Activated naive CD8-positive, alpha-beta T cell (primary cell): Measurements from ENCODE around the gene PRSS50.
"Not testable (repeated sequence)": the region's sequence is repeated elsewhere in the genome, so short reads cannot be mapped to it uniquely, and the experiment has no call there.

Experiments
- H3K27ac Mint-ChIP-seq: one replicate; pipeline ENCODE4 v1.8.0; 2021; ENCODE audit warnings: mixed read lengths
- H3K27me3 Mint-ChIP-seq: one replicate; pipeline ENCODE4 v1.8.0; 2021; ENCODE audit warnings: mixed read lengths
- H3K36me3 Mint-ChIP-seq: one replicate; pipeline ENCODE4 v1.8.0; 2021; ENCODE audit warnings: mixed read lengths
- H3K4me1 Mint-ChIP-seq: one replicate; pipeline ENCODE4 v1.8.0; 2021; ENCODE audit warnings: low read depth, mixed read lengths
- H3K4me3 Mint-ChIP-seq: one replicate; pipeline ENCODE4 v1.8.0; 2021; ENCODE audit warnings: mild to moderate bottlenecking, mixed read lengths
- H3K9me3 Mint-ChIP-seq: one replicate; pipeline ENCODE4 v1.8.0; 2021; ENCODE audit warnings: low read depth, mixed read lengths

The PRSS50 gene

DNA sequence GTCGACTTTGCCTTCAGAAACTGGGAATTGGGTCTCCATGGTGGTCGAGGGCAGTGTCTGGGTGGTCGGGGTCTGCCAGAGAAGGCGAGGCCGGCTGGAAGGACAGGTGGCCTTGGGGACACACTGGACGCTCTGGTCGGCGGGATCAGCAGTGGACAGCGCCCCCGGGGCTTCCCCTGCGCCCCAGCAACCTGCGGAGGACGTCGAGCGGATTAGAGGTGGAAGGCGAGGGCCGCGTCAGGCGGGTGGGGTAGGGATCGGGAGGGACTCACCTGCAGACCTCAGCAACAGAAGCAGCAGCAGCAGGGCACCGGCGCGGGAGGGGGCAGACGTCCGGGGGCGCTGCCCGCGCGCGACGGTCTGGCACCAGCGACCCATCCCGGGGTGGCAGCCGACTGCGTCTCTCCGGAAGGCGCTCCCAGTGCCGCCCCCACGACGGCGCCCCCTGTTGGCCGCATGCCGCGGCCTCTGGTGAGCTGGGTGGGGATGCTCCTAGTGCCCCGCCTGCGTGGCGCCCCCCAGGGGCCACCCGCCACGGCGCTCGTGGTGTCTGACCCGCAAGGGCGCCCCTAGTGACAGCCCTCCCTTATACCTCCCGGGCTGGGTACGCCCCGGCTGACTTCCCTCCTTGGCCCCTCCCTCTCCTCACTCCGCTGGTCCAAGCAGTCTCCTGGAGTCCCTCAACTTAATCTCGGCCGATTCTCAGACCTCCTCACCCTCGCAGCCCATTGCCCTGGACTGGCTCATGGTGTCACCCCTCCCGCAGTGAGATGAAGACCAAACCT is at the start of gene PRSS50:
PRSS50 (minus strand) TSS at position 423 of the 785 bp plus-strand sequence; CDS start at position 378, 45 bp downstream.
- no peaks in the 10 kb centered on the region for H3K9me3 Mint-ChIP-seq
- no peaks in the 10 kb centered on the region for H3K4me1 Mint-ChIP-seq
- H3K27me3 Mint-ChIP-seq, result peaks cover 10% of the 10 kb centered on the region
- H3K27ac Mint-ChIP-seq, result no peak within 1 kb of the TSS
- H3K36me3 Mint-ChIP-seq, result no peaks in the 10 kb centered on the region
- no peak within 1 kb of the TSS for H3K4me3 Mint-ChIP-seq

- peaks cover 23% of the 10 kb centered on the region for H3K36me3 Mint-ChIP-seq
- peaks cover 33% of the 10 kb centered on the region for H3K9me3 Mint-ChIP-seq
- no peaks in the 10 kb centered on the region for H3K4me1 Mint-ChIP-seq
- H3K27me3 Mint-ChIP-seq, result peaks cover 4% of the 10 kb centered on the region
- no peak overlapping the region for H3K27ac Mint-ChIP-seq
- no peak overlapping the region for H3K4me3 Mint-ChIP-seq
These were observed 46.5 kb upstream of the PRSS50 start for GRCh38 chr3:46764206-46764605.

DNA sequence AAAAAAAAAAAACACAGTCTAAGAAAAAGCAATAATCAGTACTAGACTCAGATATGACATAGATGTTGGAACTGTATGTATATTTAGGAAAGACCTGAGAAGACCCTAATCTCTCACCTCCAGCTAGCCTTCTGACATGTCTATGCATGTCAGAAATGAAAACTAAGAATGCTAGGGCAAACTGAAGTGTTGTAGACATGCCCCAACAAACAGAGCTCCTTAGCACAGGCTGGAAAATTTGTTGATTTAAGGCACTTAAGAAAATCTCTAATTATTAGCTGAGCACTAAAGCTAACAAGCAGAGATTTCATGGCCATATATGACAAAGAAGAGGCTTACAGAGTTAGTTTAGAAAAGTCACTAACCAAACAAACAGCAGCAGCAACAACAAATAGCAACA is 45.5 kb upstream of the PRSS50 start:
- H3K27ac Mint-ChIP-seq, result no peak overlapping the region
- H3K4me1 Mint-ChIP-seq, result no peaks in the 10 kb centered on the region
- peaks cover 25% of the 10 kb centered on the region for H3K36me3 Mint-ChIP-seq
- H3K4me3 Mint-ChIP-seq, result no peak overlapping the region
- peaks cover 5% of the 10 kb centered on the region for H3K27me3 Mint-ChIP-seq
- H3K9me3 Mint-ChIP-seq, result peaks cover 32% of the 10 kb centered on the region

DNA sequence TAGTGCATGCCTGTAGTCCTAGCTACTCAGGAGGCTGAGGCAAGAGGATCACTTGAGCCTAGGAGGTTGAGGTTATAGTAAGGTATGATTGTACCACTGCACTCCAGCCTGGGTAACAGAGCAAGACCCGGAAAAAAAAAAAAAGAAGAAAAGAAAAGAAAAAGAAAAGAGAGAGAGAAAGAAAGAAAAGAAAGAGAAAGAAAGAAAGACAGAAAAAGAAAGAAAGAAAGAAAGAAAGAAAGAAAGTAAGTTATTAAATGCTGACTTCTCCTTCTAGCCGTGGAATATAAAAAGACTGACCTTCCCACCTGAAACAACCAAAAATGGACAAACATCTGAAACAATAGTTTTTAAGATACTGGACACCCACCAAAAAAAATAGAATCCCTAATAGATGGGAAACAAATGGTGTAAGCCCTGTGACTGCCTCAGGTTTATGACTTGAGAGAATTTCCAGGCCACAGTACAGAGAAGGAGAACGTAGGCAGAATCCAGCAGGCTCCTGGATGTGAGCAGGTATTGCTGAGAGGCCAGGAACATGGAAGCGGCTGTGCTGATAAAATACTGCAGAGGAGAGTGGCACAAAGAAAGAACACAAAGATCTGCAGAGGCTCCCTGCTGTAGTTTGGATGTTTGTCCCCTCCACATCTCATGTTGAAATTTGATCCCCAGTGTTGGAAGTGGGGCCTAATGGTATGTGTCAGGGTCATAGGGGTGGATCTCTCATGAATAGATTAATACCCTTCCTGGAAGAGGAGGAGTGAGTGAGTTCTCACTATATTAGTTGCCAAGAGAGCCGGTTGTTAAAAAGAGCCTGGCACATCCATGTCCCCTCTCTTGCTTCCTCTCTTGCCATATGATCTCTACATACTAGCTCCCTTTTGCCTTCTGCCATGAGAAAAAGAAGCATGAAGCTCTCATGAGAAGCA is 41.8 kb upstream of the PRSS50 start:
- Mint-ChIP-seq H3K36me3 (peaks cover 14% of the 10 kb centered on the region), H3K27ac (no peak overlapping the region), H3K27me3 (peaks cover 5% of the 10 kb centered on the region), H3K4me3 (no peak overlapping the region), H3K4me1 (no peaks in the 10 kb centered on the region), H3K9me3 (peaks cover 16% of the 10 kb centered on the region)

GRCh38 chr3:46756642-46757041 is 39.0 kb upstream of the PRSS50 start:
- H3K27me3 Mint-ChIP-seq, result peaks cover 2% of the 10 kb centered on the region
- no peaks in the 10 kb centered on the region for H3K9me3 Mint-ChIP-seq
- H3K4me3 Mint-ChIP-seq, result no peak overlapping the region
- H3K36me3 Mint-ChIP-seq, result peaks cover 3% of the 10 kb centered on the region
- H3K4me1 Mint-ChIP-seq, result peaks cover 9% of the 10 kb centered on the region
- H3K27ac Mint-ChIP-seq, result no peak overlapping the region

DNA sequence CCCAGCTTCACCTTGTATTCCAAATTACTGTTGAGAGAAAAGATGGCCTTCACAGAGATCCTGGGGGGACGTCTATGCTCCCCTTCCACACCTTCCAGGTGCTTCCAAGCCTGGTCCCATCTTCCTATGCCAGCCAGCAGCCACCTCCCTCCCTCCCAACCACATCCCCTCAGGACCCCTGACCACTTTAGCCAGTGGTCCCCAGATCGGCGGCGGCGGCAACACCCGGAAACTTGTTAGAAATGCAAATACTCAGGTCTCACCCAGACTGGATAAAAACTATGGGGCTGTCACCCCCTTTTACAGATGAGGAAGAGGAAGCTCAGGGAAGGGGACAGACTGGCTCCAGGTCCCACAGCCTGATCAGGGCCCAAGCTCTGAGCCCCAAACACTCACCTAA is 38.0 kb upstream of the PRSS50 start:
- H3K27ac Mint-ChIP-seq, result no peak overlapping the region
- peaks cover 2% of the 10 kb centered on the region for H3K27me3 Mint-ChIP-seq
- no peak overlapping the region for H3K4me3 Mint-ChIP-seq
- no peaks in the 10 kb centered on the region for H3K9me3 Mint-ChIP-seq
- peaks cover 3% of the 10 kb centered on the region for H3K36me3 Mint-ChIP-seq
- peaks cover 9% of the 10 kb centered on the region for H3K4me1 Mint-ChIP-seq

- not testable (repeated sequence) for H3K4me3 Mint-ChIP-seq, H3K27ac Mint-ChIP-seq, H3K9me3 Mint-ChIP-seq, H3K4me1 Mint-ChIP-seq, H3K36me3 Mint-ChIP-seq, H3K27me3 Mint-ChIP-seq
These were observed 35.5 kb upstream of the PRSS50 start for GRCh38 chr3:46753127-46753526.

- Mint-ChIP-seq H3K4me3 (no peak overlapping the region), H3K9me3 (no peaks in the 10 kb centered on the region), H3K4me1 (peaks cover 9% of the 10 kb centered on the region), H3K27me3 (no peaks in the 10 kb centered on the region), H3K36me3 (no peaks in the 10 kb centered on the region), H3K27ac (no peak overlapping the region)
These were observed 32.9 kb upstream of the PRSS50 start for GRCh38 chr3:46750555-46751038.

DNA sequence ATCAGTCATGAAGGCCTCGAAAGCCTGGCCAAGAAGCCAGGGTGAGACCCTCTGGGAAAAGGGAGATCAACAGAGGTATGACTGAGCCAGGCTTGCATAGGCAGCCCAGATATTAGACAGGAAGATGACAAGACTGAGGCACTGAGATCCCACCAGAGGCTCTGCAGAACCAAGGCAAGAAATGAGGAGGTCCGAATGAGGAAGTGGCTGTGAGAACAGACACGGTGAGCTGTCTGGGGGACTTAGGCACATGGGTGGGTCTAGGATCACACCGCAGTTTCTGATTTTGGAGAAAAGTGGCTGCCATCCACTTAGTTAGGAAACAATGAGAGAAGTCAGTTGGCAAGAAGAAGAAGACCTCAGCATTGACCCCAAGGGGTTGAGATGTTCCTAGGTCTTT is 31.5 kb upstream of the PRSS50 start:
- no peaks in the 10 kb centered on the region for H3K9me3 Mint-ChIP-seq
- H3K27me3 Mint-ChIP-seq, result no peaks in the 10 kb centered on the region
- H3K4me1 Mint-ChIP-seq, result peaks cover 9% of the 10 kb centered on the region
- no peaks in the 10 kb centered on the region for H3K36me3 Mint-ChIP-seq
- no peak overlapping the region for H3K4me3 Mint-ChIP-seq
- H3K27ac Mint-ChIP-seq, result no peak overlapping the region

DNA sequence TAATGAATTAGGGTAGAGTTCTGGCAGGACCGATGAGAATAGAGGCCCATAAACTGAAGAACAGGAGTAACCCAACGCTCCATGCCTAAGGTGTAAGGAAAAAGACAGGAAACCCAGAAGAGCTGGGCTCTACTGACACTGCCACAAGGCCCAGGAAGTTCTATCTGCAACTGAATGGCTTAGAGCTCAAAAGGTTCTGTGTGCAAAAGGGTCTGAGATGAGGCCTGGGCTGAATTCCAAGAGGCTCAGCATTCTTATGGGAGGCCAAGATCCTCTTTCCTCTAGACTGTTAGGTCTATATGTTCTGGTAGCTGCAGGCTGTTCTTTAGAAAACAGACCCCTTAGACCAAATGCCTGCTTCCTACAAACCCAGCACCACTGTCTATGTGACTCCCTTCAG is 30.5 kb upstream of the PRSS50 start:
- no peak overlapping the region for H3K27ac Mint-ChIP-seq
- H3K4me3 Mint-ChIP-seq, result no peak overlapping the region
- no peaks in the 10 kb centered on the region for H3K27me3 Mint-ChIP-seq
- H3K36me3 Mint-ChIP-seq, result no peaks in the 10 kb centered on the region
- peaks cover 5% of the 10 kb centered on the region for H3K4me1 Mint-ChIP-seq
- H3K9me3 Mint-ChIP-seq, result no peaks in the 10 kb centered on the region

DNA sequence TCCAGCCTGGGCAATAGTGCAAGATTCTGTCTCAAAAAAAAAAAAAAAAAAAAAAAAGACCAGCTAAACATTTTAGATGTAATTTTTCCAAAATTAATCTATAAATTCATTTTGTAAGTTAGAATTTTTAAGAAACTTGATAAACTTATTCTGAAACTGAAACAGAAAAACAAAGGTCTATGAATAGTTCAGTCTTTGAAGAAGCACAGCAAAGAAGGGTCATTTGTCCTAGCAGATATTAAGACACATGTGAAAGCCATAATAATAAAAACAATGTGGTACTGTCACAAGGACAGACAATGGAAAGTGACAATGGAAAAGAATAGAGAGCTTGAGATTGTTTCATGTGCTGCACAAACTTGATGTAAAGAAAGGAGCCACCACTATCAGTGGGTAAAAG is 29.0 kb upstream of the PRSS50 start:
- Mint-ChIP-seq H3K27ac (no peak overlapping the region), H3K9me3 (no peaks in the 10 kb centered on the region), H3K27me3 (no peaks in the 10 kb centered on the region)

DNA sequence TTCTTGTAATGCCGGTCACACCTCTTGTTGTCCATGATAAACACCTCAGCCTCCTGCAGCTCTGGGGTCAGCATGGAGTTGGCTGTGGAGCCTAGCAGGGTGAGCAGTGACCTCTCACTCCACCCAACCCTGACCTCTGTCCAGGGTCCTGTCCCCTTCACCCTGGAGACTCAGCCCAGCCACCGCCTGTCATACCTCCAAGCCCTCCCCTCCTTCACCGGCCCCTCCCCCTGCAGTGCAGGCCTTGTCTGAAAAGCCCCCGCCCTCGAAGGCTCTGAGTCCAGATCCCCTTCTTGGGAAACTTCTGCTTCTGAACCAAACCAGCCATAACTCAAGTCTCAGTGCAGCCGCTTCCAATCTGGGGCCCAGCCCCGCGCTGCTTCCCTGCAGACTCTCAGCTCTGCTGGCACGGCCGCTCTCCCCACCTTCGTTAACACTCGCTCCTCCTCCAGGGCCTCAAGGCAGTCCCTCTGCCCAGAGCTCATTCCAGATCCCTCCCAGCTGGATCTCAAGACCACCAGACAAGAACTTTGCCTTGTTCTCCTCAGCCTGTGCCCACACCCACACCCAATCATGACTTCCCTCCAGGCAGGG is 25.4 kb upstream of the PRSS50 start:
- H3K9me3 Mint-ChIP-seq, result no peaks in the 10 kb centered on the region
- H3K27me3 Mint-ChIP-seq, result no peaks in the 10 kb centered on the region
- H3K4me1 Mint-ChIP-seq, result no peaks in the 10 kb centered on the region
- H3K27ac Mint-ChIP-seq, result no peak overlapping the region
- no peak overlapping the region for H3K4me3 Mint-ChIP-seq
- no peaks in the 10 kb centered on the region for H3K36me3 Mint-ChIP-seq

More for the DNA sequence above, 29.0 kb upstream of the PRSS50 start:
- Mint-ChIP-seq H3K4me1 (no peaks in the 10 kb centered on the region), H3K36me3 (no peaks in the 10 kb centered on the region), H3K4me3 (no peak overlapping the region)

DNA sequence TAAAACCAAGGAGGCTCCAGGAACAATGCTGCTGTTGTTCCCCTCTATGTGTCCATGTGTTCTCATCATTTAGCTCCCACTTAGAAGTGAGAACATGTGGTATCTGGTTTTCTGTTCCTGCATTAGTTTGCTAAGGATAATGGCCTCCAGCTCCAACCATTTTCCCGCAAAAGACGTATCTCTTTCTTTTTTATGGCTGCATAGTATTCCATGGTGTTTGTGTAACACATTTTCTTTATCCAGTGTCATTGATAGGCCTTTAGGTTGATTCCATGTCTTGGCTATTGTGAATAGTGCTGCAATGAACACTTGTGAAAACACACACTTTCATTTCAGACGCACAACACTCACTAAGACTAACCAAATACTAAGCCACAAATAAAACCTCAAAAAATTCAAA is 21.9 kb upstream of the PRSS50 start:
- not testable (repeated sequence) for H3K36me3 Mint-ChIP-seq, H3K9me3 Mint-ChIP-seq, H3K27ac Mint-ChIP-seq, H3K4me3 Mint-ChIP-seq, H3K4me1 Mint-ChIP-seq, H3K27me3 Mint-ChIP-seq

DNA sequence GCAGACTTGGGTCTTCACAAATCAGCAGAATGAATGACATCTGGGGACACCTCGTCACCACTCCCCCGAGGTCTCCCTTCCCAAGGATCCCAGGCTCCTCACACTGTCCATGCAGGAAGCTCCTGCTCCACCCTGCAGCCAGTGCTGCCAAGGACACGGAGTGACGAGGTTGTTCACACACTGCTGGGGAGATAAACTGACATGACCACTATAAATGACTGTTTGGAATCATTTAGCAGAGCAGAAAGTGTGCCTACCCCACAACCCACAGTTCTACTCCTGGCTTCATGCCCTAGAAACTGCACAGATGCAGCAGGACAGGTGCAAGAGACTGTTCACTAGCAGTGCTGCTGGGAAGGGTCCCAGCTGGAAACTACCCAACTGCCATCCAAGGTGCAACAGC is 19.7 kb upstream of the PRSS50 start:
- H3K4me1 Mint-ChIP-seq, result no peaks in the 10 kb centered on the region
- H3K36me3 Mint-ChIP-seq, result no peaks in the 10 kb centered on the region
- H3K9me3 Mint-ChIP-seq, result no peaks in the 10 kb centered on the region
- no peak overlapping the region for H3K27ac Mint-ChIP-seq
- no peak overlapping the region for H3K4me3 Mint-ChIP-seq
- peaks cover 3% of the 10 kb centered on the region for H3K27me3 Mint-ChIP-seq
